Loucy (cell line): Measurements from ENCODE around the gene FGF14.

Experiments
- H2AFZ ChIP-seq: fragments of 200-600 bp; sonication (generic); 2 replicates; pipeline ENCODE4 v1.6.0; 2016; ENCODE audit warnings: antibody characterized with exemption, mild to moderate bottlenecking, low read length, moderate library complexity
- H3F3A ChIP-seq: fragments of 200-600 bp; 2 replicates; pipeline ENCODE4 v1.6.0; 2016; ENCODE audit warnings: antibody characterized with exemption, low read depth, mild to moderate bottlenecking
- H3K27me3 ChIP-seq: fragments of 200-600 bp; sonication (generic); 2 replicates; pipeline ENCODE4 v1.6.1; 2014; ENCODE audit warnings: low read length, mild to moderate bottlenecking; ENCODE audit not compliant: insufficient read depth, poor library complexity, severe bottlenecking
- H3K36me3 ChIP-seq: fragments of 200-600 bp; sonication (generic); 2 replicates; pipeline ENCODE4 v1.6.1; 2016; ENCODE audit warnings: low read length; ENCODE audit not compliant: insufficient read depth
- H3K4me1 ChIP-seq: fragments of 200-600 bp; sonication (generic); 2 replicates; pipeline ENCODE4 v1.5.1; 2014; ENCODE audit warnings: low read length, mild to moderate bottlenecking; ENCODE audit not compliant: insufficient read depth, poor library complexity, severe bottlenecking
- H3K4me2 ChIP-seq: fragments of 200-600 bp; sonication (generic); 2 replicates; pipeline ENCODE4 v1.6.0; 2014; ENCODE audit warnings: antibody characterized with exemption, low read length, low read depth, mild to moderate bottlenecking; ENCODE audit not compliant: poor library complexity, severe bottlenecking
- H3K4me3 ChIP-seq: fragments of 200-600 bp; sonication (generic); 2 replicates; pipeline ENCODE4 v1.5.1; 2014; ENCODE audit warnings: low read length, mild to moderate bottlenecking, mixed read lengths; ENCODE audit not compliant: poor library complexity, severe bottlenecking
- H3K79me2 ChIP-seq: fragments of 200-600 bp; sonication (generic); 2 replicates; pipeline ENCODE4 v1.6.1; 2014; ENCODE audit warnings: low read length; ENCODE audit not compliant: insufficient read depth
- H3K9ac ChIP-seq: fragments of 200-600 bp; sonication (generic); 2 replicates; pipeline ENCODE4 v1.6.0; 2014; ENCODE audit warnings: mild to moderate bottlenecking, low read depth, low read length, moderate library complexity; ENCODE audit not compliant: poor library complexity, severe bottlenecking
- H3K9me2 ChIP-seq: fragments of 200-600 bp; sonication (generic); replicated peaks from 2 replicates; pipeline ENCODE4 v1.6.1; 2016; ENCODE audit warnings: low read depth, low read length, mixed read lengths
- H3K9me3 ChIP-seq: fragments of 200-600 bp; sonication (generic); 2 replicates; pipeline ENCODE4 v1.6.1; 2014; ENCODE audit warnings: mild to moderate bottlenecking, antibody characterized with exemption, low read length, low read depth; ENCODE audit not compliant: insufficient read depth
- H4K20me1 ChIP-seq: fragments of 200-600 bp; sonication (generic); 2 replicates; pipeline ENCODE4 v1.6.0; 2014; ENCODE audit warnings: antibody characterized with exemption, low read length, mild to moderate bottlenecking; ENCODE audit not compliant: insufficient read depth, poor library complexity, severe bottlenecking
- EZH2phosphoT487 ChIP-seq: fragments of 200-600 bp; IDR thresholded peaks from 2 replicates; pipeline ENCODE4 v1.6.1; 2018; ENCODE audit warnings: antibody characterized with exemption, mild to moderate bottlenecking, moderate library complexity, borderline replicate concordance
- TF ChIP-seq, protein P1 (sequence below): fragments of 200-600 bp; sonication (generic); conservative IDR thresholded peaks from 2 replicates; pipeline ENCODE4 v1.5.1; 2014; ENCODE audit warnings: mild to moderate bottlenecking, antibody characterized with exemption, low read length

Gene FGF14

GRCh38 chr13:102293723-102294122 is 108.1 kb downstream of the FGF14 start:
- no peaks in the 10 kb centered on the region for H3K79me2 ChIP-seq
- no peaks in the 10 kb centered on the region for H3F3A ChIP-seq
- TF ChIP-seq, protein P1, sequence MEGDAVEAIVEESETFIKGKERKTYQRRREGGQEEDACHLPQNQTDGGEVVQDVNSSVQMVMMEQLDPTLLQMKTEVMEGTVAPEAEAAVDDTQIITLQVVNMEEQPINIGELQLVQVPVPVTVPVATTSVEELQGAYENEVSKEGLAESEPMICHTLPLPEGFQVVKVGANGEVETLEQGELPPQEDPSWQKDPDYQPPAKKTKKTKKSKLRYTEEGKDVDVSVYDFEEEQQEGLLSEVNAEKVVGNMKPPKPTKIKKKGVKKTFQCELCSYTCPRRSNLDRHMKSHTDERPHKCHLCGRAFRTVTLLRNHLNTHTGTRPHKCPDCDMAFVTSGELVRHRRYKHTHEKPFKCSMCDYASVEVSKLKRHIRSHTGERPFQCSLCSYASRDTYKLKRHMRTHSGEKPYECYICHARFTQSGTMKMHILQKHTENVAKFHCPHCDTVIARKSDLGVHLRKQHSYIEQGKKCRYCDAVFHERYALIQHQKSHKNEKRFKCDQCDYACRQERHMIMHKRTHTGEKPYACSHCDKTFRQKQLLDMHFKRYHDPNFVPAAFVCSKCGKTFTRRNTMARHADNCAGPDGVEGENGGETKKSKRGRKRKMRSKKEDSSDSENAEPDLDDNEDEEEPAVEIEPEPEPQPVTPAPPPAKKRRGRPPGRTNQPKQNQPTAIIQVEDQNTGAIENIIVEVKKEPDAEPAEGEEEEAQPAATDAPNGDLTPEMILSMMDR, result no peak

GRCh38 chr13:102291587-102292218 is 110.1 kb downstream of the FGF14 start:
- Histone ChIP-seq H3K79me2 (no peaks in the 10 kb centered on the region), H3K27me3 (no peaks in the 10 kb centered on the region), H2AFZ (no peak overlapping the region), H4K20me1 (no peaks in the 10 kb centered on the region), H3K9me3 (no peaks in the 10 kb centered on the region), H3K4me3 (no peak overlapping the region), H3K36me3 (no peaks in the 10 kb centered on the region), H3K4me1 (no peaks in the 10 kb centered on the region), H3K9me2 (no peaks in the 10 kb centered on the region), H3K9ac (no peak overlapping the region), H3F3A (no peaks in the 10 kb centered on the region), H3K4me2 (no peak overlapping the region)
- no peak for TF ChIP-seq EZH2phosphoT487
- TF ChIP-seq, protein P1, result no peak

More at GRCh38 chr13:102293723-102294122, 108.1 kb downstream of the FGF14 start:
- Histone ChIP-seq H3K9ac (no peak overlapping the region), H3K36me3 (no peaks in the 10 kb centered on the region), H3K4me2 (no peak overlapping the region), H3K9me2 (no peaks in the 10 kb centered on the region), H4K20me1 (no peaks in the 10 kb centered on the region), H3K27me3 (no peaks in the 10 kb centered on the region), H2AFZ (no peak overlapping the region), H3K4me1 (no peaks in the 10 kb centered on the region), H3K4me3 (no peak overlapping the region), H3K9me3 (no peaks in the 10 kb centered on the region)

- Histone ChIP-seq H4K20me1 (no peaks in the 10 kb centered on the region), H3K4me3 (no peak overlapping the region), H3F3A (no peaks in the 10 kb centered on the region), H3K36me3 (no peaks in the 10 kb centered on the region), H3K9ac (no peak overlapping the region), H3K9me2 (no peaks in the 10 kb centered on the region), H3K4me2 (no peak overlapping the region), H3K27me3 (no peaks in the 10 kb centered on the region), H3K79me2 (no peaks in the 10 kb centered on the region), H2AFZ (no peak overlapping the region), H3K4me1 (no peaks in the 10 kb centered on the region), H3K9me3 (no peaks in the 10 kb centered on the region)
- no peak for TF ChIP-seq EZH2phosphoT487
- TF ChIP-seq, protein P1, result no peak
Measured at GRCh38 chr13:102289606-102290005, 112.2 kb downstream of the FGF14 start.
